LNCAP (cell line): ENCODE results near the gene ADAMTS4.

ENCODE experiments used
- TF ChIP-seq, protein P1 (sequence below): fragments of 450-650 bp; IDR thresholded peaks from 2 replicates; pipeline ENCODE4 v1.5.1; 2017; ENCODE audit warnings: mild to moderate bottlenecking

Gene ADAMTS4

GRCh38 chr1:161177936-161178244 is 21.0 kb downstream of the ADAMTS4 start:
- TF ChIP-seq, protein P1, sequence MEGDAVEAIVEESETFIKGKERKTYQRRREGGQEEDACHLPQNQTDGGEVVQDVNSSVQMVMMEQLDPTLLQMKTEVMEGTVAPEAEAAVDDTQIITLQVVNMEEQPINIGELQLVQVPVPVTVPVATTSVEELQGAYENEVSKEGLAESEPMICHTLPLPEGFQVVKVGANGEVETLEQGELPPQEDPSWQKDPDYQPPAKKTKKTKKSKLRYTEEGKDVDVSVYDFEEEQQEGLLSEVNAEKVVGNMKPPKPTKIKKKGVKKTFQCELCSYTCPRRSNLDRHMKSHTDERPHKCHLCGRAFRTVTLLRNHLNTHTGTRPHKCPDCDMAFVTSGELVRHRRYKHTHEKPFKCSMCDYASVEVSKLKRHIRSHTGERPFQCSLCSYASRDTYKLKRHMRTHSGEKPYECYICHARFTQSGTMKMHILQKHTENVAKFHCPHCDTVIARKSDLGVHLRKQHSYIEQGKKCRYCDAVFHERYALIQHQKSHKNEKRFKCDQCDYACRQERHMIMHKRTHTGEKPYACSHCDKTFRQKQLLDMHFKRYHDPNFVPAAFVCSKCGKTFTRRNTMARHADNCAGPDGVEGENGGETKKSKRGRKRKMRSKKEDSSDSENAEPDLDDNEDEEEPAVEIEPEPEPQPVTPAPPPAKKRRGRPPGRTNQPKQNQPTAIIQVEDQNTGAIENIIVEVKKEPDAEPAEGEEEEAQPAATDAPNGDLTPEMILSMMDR, result no peak

DNA sequence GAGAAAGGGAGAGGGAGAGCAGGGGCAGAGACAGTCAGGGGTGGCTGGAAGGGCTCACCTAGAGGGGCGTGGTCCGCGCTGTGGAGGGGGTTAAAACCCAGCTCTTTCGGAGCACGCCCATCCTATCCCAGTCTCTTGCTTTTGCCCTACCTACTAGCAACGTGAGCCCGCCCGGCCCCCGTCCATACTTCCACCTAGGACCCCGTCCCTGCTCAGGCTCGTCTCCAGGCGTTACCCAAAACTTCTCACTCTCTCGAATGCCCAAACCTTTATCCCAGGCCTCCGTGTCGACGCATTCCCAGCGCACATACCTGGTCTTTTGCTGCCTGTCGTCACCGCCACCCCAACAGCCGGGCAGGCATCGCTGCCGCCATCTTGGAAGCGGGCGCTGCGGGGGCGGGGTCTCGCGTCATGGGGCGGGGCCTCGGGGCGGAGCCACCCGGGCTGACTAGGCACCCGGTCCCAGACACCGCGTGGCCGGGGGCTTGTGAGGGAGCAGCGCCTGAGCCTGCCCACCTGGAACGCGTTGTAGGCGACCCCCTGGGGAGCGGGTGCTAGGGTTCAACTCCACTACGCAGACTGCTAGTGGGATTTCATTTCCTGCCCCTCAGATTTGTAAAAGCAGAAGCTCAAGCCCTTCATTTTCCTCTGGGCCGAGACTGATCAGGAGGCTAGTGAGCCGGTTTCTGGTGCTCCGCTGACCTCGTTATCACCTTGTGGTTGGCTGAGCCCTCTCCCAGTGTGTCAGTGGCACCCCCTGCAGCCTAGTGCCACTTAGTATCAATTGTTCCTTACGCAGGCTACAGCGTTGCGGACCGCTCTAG is 21.5 kb downstream of the ADAMTS4 start, which contains the start of gene B4GALT3:
B4GALT3 (minus strand) TSS at position 396 of the 824 bp plus-strand sequence. CDS start 1,447 bp downstream, outside the sequence.
- TF ChIP-seq, protein P1, result no peak

GRCh38 chr1:161176468-161177111 is 22.3 kb downstream of the ADAMTS4 start:
- TF ChIP-seq, protein P1, result no peak

DNA sequence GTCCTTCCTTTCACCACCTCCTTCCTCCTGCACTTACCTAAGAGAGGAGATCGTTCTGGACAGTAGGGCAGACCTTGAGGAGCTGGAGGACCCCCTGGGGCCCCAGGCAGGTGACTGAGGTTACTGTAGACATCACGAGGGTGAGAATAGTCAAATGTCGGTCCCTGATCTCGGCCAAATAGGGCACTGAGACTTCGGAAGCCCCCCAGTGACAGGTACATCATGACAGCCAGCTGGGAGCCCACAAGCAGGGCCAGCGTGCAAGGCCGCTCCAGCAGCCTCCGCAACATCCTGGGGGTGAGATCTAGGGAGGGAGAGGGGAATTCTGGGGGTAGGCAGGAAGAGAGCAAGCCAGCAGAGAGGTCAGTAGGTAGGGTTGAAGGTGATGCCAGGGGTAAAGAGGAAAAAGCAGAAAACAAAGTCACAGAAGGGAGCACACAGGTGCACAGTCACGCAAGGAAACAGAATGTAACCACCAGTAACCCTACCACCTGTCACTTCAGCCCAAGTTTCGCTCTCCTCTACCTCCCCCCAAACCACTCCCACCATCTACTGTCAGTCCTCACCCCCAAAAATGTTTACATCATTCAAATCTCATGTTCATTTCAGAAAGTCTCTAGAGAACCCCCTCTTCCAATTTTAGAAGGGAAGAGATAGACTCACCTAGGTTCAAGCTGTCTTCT is 22.9 kb downstream of the ADAMTS4 start:
- TF ChIP-seq, protein P1, result no peak

GRCh38 chr1:161174911-161175310 is 23.9 kb downstream of the ADAMTS4 start:
- TF ChIP-seq, protein P1, result no peak

GRCh38 chr1:161173711-161174110 is 25.1 kb downstream of the ADAMTS4 start:
- TF ChIP-seq, protein P1, result no peak

DNA sequence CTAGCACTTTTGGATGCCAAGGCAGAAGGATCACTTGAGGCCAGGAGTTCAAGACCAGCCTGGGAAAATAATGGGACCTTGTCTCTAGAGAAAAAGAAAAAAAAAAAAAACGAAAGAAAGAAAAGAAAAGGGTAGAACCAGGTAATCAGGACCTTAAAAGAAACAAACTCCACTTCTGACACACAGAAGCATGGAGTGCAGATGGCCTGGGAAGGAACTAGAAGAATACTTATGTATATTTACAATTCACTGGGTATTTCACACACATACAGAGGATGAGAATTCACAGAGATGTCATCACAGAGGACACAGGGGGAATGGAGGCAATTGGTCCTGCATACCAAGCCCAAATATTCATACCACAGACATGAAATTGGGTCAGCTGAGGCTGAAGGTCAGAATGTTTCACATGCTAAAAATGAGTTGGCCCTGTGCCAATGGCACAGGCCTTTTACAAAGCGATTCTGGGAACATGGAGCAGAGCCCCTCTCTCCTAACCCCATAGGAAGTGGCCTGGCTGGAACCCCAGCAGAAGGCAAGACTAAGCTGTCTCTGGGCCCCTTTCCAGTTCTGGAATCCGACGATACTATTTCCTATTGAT is 26.0 kb downstream of the ADAMTS4 start:
- TF ChIP-seq, protein P1, result no peak
